Suppressor macrophage treated with lipopolysaccharide for 4 hours (primary cell): ENCODE data around the gene SMG9.
A peak's percentile ranks its signal among the peaks of the same experiment; 100 is the strongest.
"Not testable (repeated sequence)": the region's sequence is repeated elsewhere in the genome, so short reads cannot be mapped to it uniquely, and the experiment has no call there.

Experiments used
- DNase-seq: peaks from one replicate; pipeline ENCODE4 v3.0.0-alpha.2; 2020

The SMG9 gene

GRCh38 chr19:43779147-43779819 lies 24.5 kb upstream of the SMG9 start:
- peak; percentile 59 for DNase-seq

- DNase-seq = no peak
Observed at GRCh38 chr19:43778651-43779050, 23.9 kb upstream of the SMG9 start.

DNA sequence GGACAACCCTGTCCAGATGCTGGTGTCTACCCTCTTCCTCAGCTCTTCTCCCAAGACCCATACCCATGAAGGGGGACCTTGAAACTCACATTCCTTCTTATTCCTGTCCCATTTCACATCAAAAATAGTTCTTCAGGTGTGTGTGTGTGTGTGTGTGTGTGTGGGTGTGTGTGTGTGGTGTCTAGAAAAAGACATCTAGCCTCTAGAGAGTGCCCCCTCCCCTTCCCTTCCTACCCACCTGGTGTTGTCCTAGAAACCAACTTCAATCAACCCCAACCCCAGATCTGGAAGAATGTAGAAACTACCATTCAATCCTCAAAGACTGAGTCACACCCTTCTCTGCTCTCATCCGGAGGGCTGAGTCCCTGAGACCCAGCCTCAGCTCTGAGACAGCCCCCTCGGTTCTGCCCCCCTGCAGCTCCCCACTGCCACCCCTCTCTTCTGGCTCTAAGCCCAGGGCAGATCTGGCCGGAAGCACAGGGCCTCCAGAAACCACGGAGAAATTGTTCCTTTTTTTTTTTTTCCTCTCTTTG lies 22.5 kb upstream of the SMG9 start:
- no peak for DNase-seq

- no peak for DNase-seq
Observed at GRCh38 chr19:43776286-43776685, 21.5 kb upstream of the SMG9 start.

- DNase-seq = no peak
Observed at GRCh38 chr19:43775299-43775890, 20.6 kb upstream of the SMG9 start.

- DNase-seq = not testable (repeated sequence)
Observed at GRCh38 chr19:43774940-43775258, 20.1 kb upstream of the SMG9 start.

DNA sequence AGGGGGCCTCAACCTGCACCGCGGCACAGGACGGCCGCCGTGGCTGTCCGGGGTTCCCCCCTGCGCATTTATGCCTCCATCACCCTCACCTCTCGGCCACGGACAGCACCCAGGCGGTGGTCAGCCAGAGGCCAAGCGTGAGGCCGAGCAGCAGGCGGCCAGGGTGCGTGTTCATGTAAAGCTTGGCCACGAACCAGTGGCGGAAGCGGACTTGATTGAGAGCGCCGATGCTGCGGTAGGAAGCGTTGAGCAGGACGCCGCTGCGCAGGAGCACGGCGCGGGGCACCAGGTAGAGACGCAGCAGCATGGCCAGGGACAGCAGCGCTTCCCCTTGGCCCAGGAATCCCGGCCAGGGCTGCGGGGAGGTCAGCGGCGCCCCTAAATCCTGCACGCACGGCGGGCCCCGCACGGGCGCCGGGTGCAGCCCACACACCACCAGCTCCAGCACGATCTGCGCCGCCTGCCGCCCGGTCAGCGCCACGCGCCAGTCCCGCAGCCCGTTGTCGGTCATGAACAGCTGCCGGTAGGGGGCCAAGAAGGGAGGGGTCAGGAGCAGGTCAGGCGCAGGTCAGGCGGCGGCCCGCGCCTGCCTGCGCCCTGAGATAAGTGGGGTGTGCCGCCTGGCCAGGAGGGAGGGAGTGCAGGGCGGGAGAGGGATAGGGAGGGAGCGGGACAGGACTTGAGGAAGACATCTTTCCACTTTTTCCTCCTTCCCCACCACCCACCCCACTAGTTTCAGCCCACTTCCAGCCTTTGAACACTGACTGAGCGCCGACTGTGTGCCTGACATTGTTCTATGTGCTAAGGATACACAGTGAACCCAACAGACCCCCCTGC lies 19.6 kb upstream of the SMG9 start:
- DNase-seq = no peak

- DNase-seq = no peak
Observed at GRCh38 chr19:43773725-43774102, 19.0 kb upstream of the SMG9 start.

DNA sequence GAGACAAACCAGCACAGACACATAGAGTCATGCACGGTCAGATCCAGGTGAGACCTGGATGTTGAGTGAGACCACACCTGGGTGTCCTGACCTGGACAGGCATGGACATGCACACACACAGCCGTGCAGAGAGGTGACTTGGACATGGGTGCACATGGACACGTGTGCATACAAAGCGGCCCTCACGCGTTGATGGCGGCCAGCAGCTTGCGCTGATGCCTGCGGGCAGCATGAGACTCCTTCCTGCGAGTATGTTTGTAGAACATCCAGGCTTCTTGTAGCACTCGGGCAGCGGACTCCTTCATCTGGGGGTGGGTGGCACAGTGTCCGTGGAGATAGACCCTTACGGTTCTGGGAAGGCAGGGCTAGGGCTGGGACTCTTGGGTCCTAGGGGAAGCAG lies 14.5 kb upstream of the SMG9 start:
- no peak for DNase-seq

DNA sequence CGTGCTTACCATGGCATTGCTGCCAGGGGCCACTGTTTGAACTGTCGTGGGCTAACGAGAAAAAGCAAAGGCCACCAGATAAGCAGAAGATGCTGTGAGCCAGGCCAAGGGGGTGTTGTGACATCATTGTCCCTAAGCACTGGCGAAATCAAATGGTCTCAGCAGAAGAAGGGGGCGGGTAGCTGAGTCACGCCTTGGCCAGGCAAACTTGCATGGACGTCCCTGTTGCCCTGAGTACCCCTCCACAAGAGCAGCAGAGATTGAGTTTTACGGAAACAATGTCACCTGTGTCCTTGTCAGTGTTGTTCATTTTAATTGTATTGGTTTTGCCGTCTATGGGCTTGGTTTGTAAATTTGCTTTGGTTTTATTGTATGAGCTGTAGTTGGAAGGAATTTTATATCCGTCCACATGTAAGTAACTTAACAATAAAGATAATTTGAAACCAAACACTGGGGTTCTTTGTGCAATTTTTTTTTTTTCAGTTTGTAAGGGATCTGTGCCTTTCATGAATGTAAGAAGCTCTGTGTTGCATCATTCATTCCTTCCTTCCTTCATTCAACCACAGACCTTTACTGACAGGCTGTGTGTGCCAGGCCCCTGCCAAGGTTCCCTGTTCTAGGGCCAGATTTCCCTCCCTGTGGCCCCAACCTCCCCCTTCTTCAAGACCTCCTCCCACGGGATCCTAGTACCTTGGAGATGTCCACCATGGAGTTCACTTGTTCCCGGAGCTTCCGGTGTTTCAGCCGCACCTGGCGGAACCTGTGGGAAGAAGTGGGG lies 13.7 kb upstream of the SMG9 start:
- peak; percentile 86 for DNase-seq

GRCh38 chr19:43767818-43768217 lies 13.1 kb upstream of the SMG9 start:
- no peak for DNase-seq

GRCh38 chr19:43767316-43767715 lies 12.6 kb upstream of the SMG9 start:
- no peak for DNase-seq

- no peak for DNase-seq
Observed at GRCh38 chr19:43766755-43767043, 11.9 kb upstream of the SMG9 start.

DNA sequence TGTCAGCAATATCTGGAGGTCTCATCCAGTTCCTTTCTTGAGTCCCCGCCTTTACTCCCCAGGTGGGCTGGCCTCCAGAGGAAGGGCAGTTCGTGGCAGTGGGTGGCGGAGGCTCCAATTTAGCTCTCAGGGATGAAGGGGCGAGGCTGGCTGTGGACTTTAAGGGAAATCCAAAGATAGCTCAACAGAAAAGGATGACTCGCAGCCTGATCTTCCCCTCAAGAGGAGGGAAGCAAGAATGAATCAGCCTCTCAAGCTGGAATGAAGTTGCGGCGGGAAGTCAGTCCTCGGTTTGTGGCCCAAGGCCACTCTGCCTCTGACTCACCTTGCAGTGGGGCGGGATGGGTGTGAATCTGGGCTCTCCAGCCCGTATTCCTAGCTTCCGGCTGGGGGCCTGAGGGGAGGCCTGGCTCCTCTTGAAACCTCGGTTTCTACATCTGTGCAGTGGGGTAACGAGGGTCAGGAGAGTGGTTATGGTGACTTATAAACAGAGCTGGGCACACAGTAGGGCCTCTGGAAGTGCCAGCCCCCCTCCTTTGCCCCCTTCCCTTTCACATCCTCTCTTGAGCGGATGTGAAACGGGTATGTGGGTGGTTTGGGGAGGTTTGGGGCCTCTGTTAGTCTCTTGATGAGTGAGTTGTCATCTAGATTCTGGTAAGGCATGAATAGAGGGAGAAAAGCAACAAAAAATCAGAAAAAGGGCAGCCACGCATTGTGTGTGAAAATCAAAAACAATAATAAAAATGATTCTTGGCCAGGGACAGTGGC lies 10.5 kb upstream of the SMG9 start:
- peak; percentile 98 for DNase-seq

- not testable (repeated sequence) for DNase-seq
Observed at GRCh38 chr19:43764684-43765083, 9.9 kb upstream of the SMG9 start.

DNA sequence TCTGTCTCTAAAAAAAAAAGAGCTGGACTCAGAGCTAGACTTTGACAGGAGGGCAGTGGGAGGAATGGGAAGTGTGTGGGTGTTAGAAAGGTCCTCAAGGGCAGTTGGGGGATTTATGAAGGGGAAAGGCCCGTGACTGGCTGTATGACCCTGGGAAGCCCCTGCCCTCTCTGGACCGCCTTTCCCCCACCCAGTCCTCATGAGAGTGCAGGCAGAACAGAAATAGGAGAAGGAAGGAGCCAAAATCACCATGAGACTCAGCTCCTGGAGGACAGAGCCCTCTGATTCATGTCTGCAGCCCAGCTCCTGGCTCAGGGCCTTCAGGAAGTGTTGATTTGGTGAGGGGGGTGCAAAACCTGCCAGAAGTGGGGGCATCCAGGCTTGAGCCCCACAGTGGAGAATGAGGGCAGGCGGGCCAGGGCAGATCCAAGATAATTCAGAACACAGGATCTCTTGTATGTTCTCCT lies 8.7 kb upstream of the SMG9 start:
- DNase-seq = peak; percentile 96

DNA sequence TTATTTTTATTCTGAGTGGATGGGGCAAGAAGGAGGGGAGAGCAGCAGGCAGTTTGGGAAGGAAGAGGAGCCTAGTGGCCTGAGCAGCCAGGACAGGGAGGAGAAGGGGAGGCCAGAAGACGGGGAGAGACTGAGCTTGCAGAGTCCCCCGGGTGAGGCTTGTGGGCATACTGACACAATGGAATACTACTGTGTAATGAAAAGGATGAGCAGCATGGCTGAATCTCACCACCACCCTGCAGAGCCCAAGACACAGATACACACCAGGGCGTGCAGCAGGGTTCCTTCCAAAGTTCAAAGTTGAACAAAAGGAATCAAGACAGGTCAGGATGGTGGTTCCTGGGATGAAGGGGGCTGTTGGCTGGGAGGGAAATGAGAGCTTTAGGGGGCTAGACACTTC lies 8.1 kb upstream of the SMG9 start:
- DNase-seq = no peak

DNA sequence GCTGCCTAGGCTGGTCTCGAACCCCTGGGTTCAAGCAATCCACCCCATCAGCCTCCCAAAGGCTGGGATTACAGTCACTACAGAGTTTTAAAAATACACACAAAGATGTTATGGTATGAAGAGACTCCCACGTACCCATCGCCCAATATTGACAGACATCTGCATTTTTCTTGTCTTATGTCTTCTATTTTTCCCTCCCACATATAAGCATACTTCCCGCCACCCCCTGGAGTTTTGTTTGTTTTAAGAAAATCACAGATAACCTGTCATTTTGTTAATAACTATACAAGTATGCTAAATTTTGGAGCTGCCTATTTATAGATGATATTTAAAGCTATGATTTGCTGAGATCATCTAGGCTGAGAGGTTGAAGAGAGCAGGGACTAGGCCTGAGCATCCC lies 6.2 kb upstream of the SMG9 start:
- DNase-seq = no peak

- DNase-seq = no peak
Observed at GRCh38 chr19:43759515-43759914, 4.8 kb upstream of the SMG9 start.

- DNase-seq = peak; percentile 93
Observed at GRCh38 chr19:43755256-43755801, 567 bp upstream of the SMG9 start.

DNA sequence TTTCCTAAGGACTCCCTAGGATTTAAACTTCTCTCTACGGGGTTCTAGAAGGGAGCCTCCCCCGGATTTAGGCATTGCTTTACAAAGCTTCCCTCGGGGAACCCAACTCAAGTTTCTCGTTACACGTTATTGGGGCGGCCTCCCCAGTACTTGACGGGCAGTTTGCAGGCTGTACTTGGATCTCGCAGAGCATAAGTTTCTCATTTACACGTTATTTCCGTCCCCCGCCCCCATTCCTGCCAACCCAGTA lies 584 bp downstream of the SMG9 start:
- DNase-seq = no peak

- DNase-seq = no peak
Observed at GRCh38 chr19:43752287-43752875, 2.4 kb downstream of the SMG9 start.
